ENCODE data around the gene IL27RA. TPM values are rescaled to one million over a fixed set of nuclear protein-coding genes. Genes with fewer than 3 reads are reported as not detected.

IL27RA gene
- total RNA-seq, 1 experiment from 2014 or later: 18.3 TPM

- Histone ChIP-seq H3K9me3 (ENCODE audit: control insufficient read depth in 1 of 2, insufficient read depth in 1 of 2, low read depth in 1 of 2, low read length in 2 of 2) (no peaks in the 10 kb centered on the region), H3K9ac (ENCODE audit: low read length) (no peak overlapping the region), H3K9me2 (ENCODE audit: insufficient read depth) (no peaks in the 10 kb centered on the region), H3K4me3 (replicated peaks in 1 of 2; ENCODE audit: low read depth in 1 of 2, low read length in 2 of 2) (no peak overlapping the region), H3K4me1 (ENCODE audit: control insufficient read depth in 1 of 2, insufficient read depth in 2 of 2, low read length in 2 of 2) (no peaks in the 10 kb centered on the region), H3K79me2 (ENCODE audit: insufficient read depth, low read length) (no peaks in the 10 kb centered on the region), H3K4me2 (ENCODE audit: low read length) (no peak overlapping the region), H3K27ac (ENCODE audit: low read depth, low read length) (no peak overlapping the region), H4K20me1 (ENCODE audit: insufficient read depth) (no peaks in the 10 kb centered on the region), H3K27me3 (ENCODE audit: insufficient read depth, low read length) (no peaks in the 10 kb centered on the region), H2AFZ (ENCODE audit: low read depth, low read length, poor library complexity, severe bottlenecking) (no peak overlapping the region), H3K36me3 (ENCODE audit: control insufficient read depth in 1 of 2, insufficient read depth in 2 of 2, low read length in 2 of 2) (peaks cover 4 to 9% of the 10 kb centered on the region in 2 experiments; a peak in 1 of 4 replicates)
- ATAC-seq (no peak; the same call in 1 of the 2 replicates), DNase-seq (ENCODE audit: low read depth, low spot score) (no peak)
- intact Hi-C loops (cut with micrococcal nuclease): no loop called here
- CTCF ChIA-PET: no interaction called here
- TF ChIP-seq ZNF274 (IDR thresholded peaks at IDR 0.05; ENCODE audit: low read depth, low read length) (no peak), CBX3 (IDR thresholded peaks at IDR 0.05; ENCODE audit: low read depth) (no peak), ZFX (IDR thresholded peaks at IDR 0.05) (no peak), CEBPB (IDR thresholded peaks at IDR 0.05; ENCODE audit: low read depth) (no peak), FOSL1 (IDR thresholded peaks at IDR 0.05; ENCODE audit: low read depth) (no peak)
- RAD21 ChIA-PET (ENCODE audit: low non-redundant PET in 1 of 2, low total read pairs in 2 of 2, uncharacterized antibody in 2 of 2, unreplicated experiment in 2 of 2): no interaction called here
- no TSS peak for BruUV-seq (replicated peaks)
- POLR2A ChIA-PET: no interaction called here
Observed at GRCh38 chr19:13993590-13994300, 37.8 kb upstream of the IL27RA start.

- RAD21 ChIA-PET (ENCODE audit: low non-redundant PET in 1 of 2, low total read pairs in 2 of 2, uncharacterized antibody in 2 of 2, unreplicated experiment in 2 of 2): no interaction called here
- intact Hi-C loops (cut with micrococcal nuclease): no loop called here
- Histone ChIP-seq H4K20me1 (ENCODE audit: insufficient read depth) (no peaks in the 10 kb centered on the region), H3K9ac (ENCODE audit: low read length) (no peak overlapping the region), H3K9me3 (ENCODE audit: control insufficient read depth in 1 of 2, insufficient read depth in 1 of 2, low read depth in 1 of 2, low read length in 2 of 2) (peaks cover 6 to 7% of the 10 kb centered on the region in 2 experiments; a peak in 2 of 4 replicates), H3K4me3 (replicated peaks in 1 of 2; ENCODE audit: low read depth in 1 of 2, low read length in 2 of 2) (no peak overlapping the region), H3K4me2 (ENCODE audit: low read length) (no peak overlapping the region), H3K27me3 (ENCODE audit: insufficient read depth, low read length) (no peaks in the 10 kb centered on the region), H3K27ac (ENCODE audit: low read depth, low read length) (no peak overlapping the region), H3K36me3 (ENCODE audit: control insufficient read depth in 1 of 2, insufficient read depth in 2 of 2, low read length in 2 of 2) (peaks cover 4 to 16% of the 10 kb centered on the region in 2 experiments; a peak in 1 of 4 replicates), H3K4me1 (ENCODE audit: control insufficient read depth in 1 of 2, insufficient read depth in 2 of 2, low read length in 2 of 2) (no peaks in the 10 kb centered on the region), H3K79me2 (ENCODE audit: insufficient read depth, low read length) (0 out of 2 replicates have a peak, but pooled peaks cover 3% of the 10 kb centered on the region), H3K9me2 (ENCODE audit: insufficient read depth) (no peaks in the 10 kb centered on the region), H2AFZ (ENCODE audit: low read depth, low read length, poor library complexity, severe bottlenecking) (no peak overlapping the region)
- DNase-seq (ENCODE audit: low read depth, low spot score): no peak
- no peak for TF ChIP-seq SP1 (IDR thresholded peaks at IDR 0.05; ENCODE audit: low read depth)
- no peak for TF ChIP-seq POLR2AphosphoS5 (IDR thresholded peaks at IDR 0.05; ENCODE audit: low read depth, low read length)
- no peak for TF ChIP-seq EZH2phosphoT487 (IDR thresholded peaks at IDR 0.05; ENCODE audit: borderline replicate concordance)
- no peak for TF ChIP-seq ZNF274 (IDR thresholded peaks at IDR 0.05; ENCODE audit: low read depth, low read length)
- TF ChIP-seq YY1 (IDR thresholded peaks at IDR 0.05; ENCODE audit: extremely low read depth, insufficient replicate concordance, low read depth, low read length): no peak
- POLR2A ChIA-PET: no interaction called here
- CTCF ChIA-PET: no interaction called here
- no TSS peak for BruUV-seq (replicated peaks)
- no peak for ATAC-seq
Observed at GRCh38 chr19:13995017-13995728, 36.4 kb upstream of the IL27RA start.

Measured in HCT116 (cell line).